ENCODE results near the gene TAAR2.
"Not testable (repeated sequence)": the region's sequence is repeated elsewhere in the genome, so short reads cannot be mapped to it uniquely, and the experiment has no call there.

TAAR2 gene

DNA sequence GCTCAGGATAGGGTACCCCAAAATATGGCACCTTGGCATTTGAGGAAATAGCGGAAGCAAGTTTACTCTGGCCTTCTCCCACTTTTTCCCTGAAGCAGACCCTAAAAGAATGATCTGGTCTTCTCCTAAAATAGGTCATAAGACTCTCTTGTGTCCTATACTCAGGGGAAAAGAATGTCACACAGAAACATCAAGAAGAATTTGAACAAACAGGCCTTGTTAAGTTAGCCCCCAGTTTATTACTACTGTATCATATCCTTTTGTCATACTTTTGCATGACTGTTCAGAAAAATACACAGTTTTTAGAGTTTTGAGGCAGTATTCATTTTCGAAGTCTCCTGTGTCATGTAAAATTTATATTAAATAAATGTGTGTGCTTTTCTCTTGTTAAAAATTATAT lies 12.5 kb downstream of the TAAR2 start:
- H3K27me3 ChIP-seq (ENCODE audit: control insufficient read depth, insufficient read depth, low read length), result no peaks in the 10 kb centered on the region
- H3K27ac ChIP-seq (ENCODE audit: low read length), result no peak overlapping the region
- no peaks in the 10 kb centered on the region for H3K9me3 ChIP-seq (ENCODE audit: control insufficient read depth, low read depth, low read length)
- H3K9ac ChIP-seq (ENCODE audit: low read length), result no peak overlapping the region
- H3K4me1 ChIP-seq (ENCODE audit: control insufficient read depth, low read depth, low read length), result peaks cover 3% of the 10 kb centered on the region
- no peaks in the 10 kb centered on the region for H3K36me3 ChIP-seq (ENCODE audit: control insufficient read depth, low read depth, low read length)
- no peak overlapping the region for H3K4me3 ChIP-seq (ENCODE audit: low read length)

DNA sequence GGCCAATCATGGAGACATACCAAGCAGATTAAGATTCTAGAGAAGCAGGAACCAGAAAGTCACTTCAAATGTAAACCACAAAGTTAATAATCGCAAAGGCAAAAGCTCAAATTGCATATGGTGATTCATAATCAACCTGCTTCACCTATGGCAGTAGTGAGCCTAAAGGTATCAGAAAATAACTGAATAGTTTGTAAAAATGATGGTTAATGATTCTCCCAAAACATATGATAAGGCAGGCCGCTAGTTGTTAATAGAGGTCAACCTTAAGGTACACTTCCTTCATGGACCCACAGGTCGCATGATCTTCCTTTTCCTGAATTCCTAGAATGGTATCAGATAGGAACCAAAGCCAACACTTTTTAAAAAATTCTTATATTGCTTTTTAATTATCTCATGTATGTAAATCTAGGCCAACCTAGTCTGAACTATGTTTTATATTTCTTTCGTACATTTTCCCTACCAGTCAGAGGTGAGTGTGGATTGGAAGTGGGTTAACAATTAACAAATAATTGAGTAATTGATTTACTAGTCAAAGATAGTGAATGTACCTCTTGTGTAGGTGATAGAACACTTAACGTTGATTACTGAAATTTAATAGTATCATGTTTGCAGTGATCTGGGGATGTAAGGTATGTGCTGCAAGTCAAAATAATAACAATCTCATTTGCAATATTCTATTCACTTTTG lies 16.4 kb downstream of the TAAR2 start:
- no peaks in the 10 kb centered on the region for H3K4me1 ChIP-seq (ENCODE audit: control insufficient read depth, low read depth, low read length)
- no peaks in the 10 kb centered on the region for H3K36me3 ChIP-seq (ENCODE audit: control insufficient read depth, low read depth, low read length)
- H3K27ac ChIP-seq (ENCODE audit: low read length), result no peak overlapping the region
- no peak overlapping the region for H3K4me3 ChIP-seq (ENCODE audit: low read length)
- no peaks in the 10 kb centered on the region for H3K9me3 ChIP-seq (ENCODE audit: control insufficient read depth, low read depth, low read length)
- H3K27me3 ChIP-seq (ENCODE audit: control insufficient read depth, insufficient read depth, low read length), result no peaks in the 10 kb centered on the region
- H3K9ac ChIP-seq (ENCODE audit: low read length), result no peak overlapping the region

DNA sequence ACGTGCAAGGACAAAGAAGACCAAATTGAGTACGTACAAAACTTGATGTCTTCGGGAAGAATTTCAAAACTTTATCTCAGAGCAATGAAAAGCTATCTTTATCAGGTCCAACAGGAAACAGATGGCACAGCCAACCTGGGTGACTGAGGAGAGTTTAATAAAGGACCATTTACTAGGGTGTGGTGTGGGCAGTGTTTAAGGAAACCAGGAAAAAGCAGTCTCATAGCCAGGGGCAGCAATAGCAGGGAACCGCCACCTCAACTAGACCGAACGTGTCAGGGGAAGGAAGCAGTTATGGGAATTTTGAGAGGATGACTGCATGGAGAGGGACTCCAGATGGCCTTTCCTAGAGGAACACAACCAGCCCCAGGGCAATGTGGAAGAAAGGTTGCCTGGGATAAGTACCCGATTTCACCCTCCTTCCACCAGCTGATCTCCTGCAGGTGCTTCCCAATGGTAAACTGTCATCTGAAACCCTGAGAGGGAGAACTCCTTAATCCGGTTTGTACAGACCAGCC lies 19.4 kb downstream of the TAAR2 start:
- Histone ChIP-seq H3K4me1 (ENCODE audit: control insufficient read depth, low read depth, low read length) (no peaks in the 10 kb centered on the region), H3K27me3 (ENCODE audit: control insufficient read depth, insufficient read depth, low read length) (no peaks in the 10 kb centered on the region), H3K4me3 (ENCODE audit: low read length) (no peak overlapping the region), H3K36me3 (ENCODE audit: control insufficient read depth, low read depth, low read length) (no peaks in the 10 kb centered on the region), H3K27ac (ENCODE audit: low read length) (no peak overlapping the region), H3K9me3 (ENCODE audit: control insufficient read depth, low read depth, low read length) (no peaks in the 10 kb centered on the region), H3K9ac (ENCODE audit: low read length) (no peak overlapping the region)

DNA sequence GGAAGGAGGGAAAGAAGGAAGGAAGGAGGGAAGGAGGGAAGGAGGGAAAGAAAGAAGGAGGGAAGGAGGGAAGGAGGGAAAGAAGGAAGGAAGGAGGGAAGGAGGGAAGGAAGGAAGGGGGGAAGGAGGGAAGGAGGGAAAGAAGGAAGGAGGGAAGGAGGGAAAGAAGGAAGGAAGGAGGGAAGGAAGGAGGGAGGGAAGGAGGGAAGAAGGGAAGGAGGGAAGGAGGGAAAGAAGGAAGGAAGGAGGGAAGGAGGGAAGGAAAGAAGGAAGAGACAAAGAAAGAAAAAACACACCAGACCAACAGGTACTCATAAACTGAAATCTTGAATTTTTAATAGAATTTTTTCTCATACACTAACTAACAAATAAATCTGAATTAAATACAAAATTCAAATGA lies 23.2 kb downstream of the TAAR2 start:
- not testable (repeated sequence) for H3K4me3 ChIP-seq (ENCODE audit: low read length); H3K9ac ChIP-seq (ENCODE audit: low read length); H3K4me1 ChIP-seq (ENCODE audit: control insufficient read depth, low read depth, low read length); H3K36me3 ChIP-seq (ENCODE audit: control insufficient read depth, low read depth, low read length); H3K9me3 ChIP-seq (ENCODE audit: control insufficient read depth, low read depth, low read length); H3K27ac ChIP-seq (ENCODE audit: low read length); H3K27me3 ChIP-seq (ENCODE audit: control insufficient read depth, insufficient read depth, low read length)

GRCh38 chr6:132598473-132598872 lies 25.6 kb downstream of the TAAR2 start:
- H3K27ac ChIP-seq (ENCODE audit: low read length), result no peak overlapping the region
- H3K9ac ChIP-seq (ENCODE audit: low read length), result no peak overlapping the region
- no peak overlapping the region for H3K4me3 ChIP-seq (ENCODE audit: low read length)
- no peaks in the 10 kb centered on the region for H3K36me3 ChIP-seq (ENCODE audit: control insufficient read depth, low read depth, low read length)
- no peaks in the 10 kb centered on the region for H3K4me1 ChIP-seq (ENCODE audit: control insufficient read depth, low read depth, low read length)
- H3K27me3 ChIP-seq (ENCODE audit: control insufficient read depth, insufficient read depth, low read length), result no peaks in the 10 kb centered on the region
- H3K9me3 ChIP-seq (ENCODE audit: control insufficient read depth, low read depth, low read length), result no peaks in the 10 kb centered on the region

- Histone ChIP-seq H3K4me3 (ENCODE audit: low read length) (no peak overlapping the region), H3K4me1 (ENCODE audit: control insufficient read depth, low read depth, low read length) (no peaks in the 10 kb centered on the region), H3K9ac (ENCODE audit: low read length) (no peak overlapping the region), H3K36me3 (ENCODE audit: control insufficient read depth, low read depth, low read length) (no peaks in the 10 kb centered on the region), H3K9me3 (ENCODE audit: control insufficient read depth, low read depth, low read length) (no peaks in the 10 kb centered on the region), H3K27me3 (ENCODE audit: control insufficient read depth, insufficient read depth, low read length) (no peaks in the 10 kb centered on the region), H3K27ac (ENCODE audit: low read length) (no peak overlapping the region)
Observed at GRCh38 chr6:132596201-132596600, 27.9 kb downstream of the TAAR2 start.

GRCh38 chr6:132592855-132593254 lies 31.2 kb downstream of the TAAR2 start:
- Histone ChIP-seq H3K9ac (ENCODE audit: low read length) (no peak overlapping the region), H3K4me1 (ENCODE audit: control insufficient read depth, low read depth, low read length) (no peaks in the 10 kb centered on the region), H3K27me3 (ENCODE audit: control insufficient read depth, insufficient read depth, low read length) (no peaks in the 10 kb centered on the region), H3K27ac (ENCODE audit: low read length) (no peak overlapping the region), H3K9me3 (ENCODE audit: control insufficient read depth, low read depth, low read length) (no peaks in the 10 kb centered on the region), H3K4me3 (ENCODE audit: low read length) (no peak overlapping the region), H3K36me3 (ENCODE audit: control insufficient read depth, low read depth, low read length) (no peaks in the 10 kb centered on the region)

DNA sequence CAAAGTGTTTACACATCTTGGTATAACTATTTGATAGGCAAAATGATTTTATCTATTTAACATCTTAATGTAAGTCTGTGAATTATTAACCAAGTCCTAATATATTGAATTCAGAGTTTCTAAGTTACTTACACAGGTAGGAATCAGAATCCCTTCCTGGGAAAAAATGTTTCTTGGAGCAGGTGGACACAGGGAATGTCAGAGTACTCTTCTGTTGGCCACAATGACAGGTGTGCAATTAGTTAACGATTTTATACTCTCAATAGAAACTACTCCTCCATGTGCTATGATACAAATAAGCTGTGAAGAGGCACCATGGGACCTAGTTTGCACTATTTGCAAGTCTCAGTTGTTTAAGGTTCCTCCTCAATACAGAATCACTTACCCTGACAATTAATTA lies 33.7 kb downstream of the TAAR2 start:
- H3K4me3 ChIP-seq (ENCODE audit: low read length), result no peak overlapping the region
- no peaks in the 10 kb centered on the region for H3K27me3 ChIP-seq (ENCODE audit: control insufficient read depth, insufficient read depth, low read length)
- H3K9me3 ChIP-seq (ENCODE audit: control insufficient read depth, low read depth, low read length), result no peaks in the 10 kb centered on the region
- no peak overlapping the region for H3K9ac ChIP-seq (ENCODE audit: low read length)
- no peaks in the 10 kb centered on the region for H3K36me3 ChIP-seq (ENCODE audit: control insufficient read depth, low read depth, low read length)
- H3K4me1 ChIP-seq (ENCODE audit: control insufficient read depth, low read depth, low read length), result no peaks in the 10 kb centered on the region
- no peak overlapping the region for H3K27ac ChIP-seq (ENCODE audit: low read length)

GRCh38 chr6:132589454-132589853 lies 34.6 kb downstream of the TAAR2 start, which contains the start of gene TAAR5:
TSS of gene TAAR5 (minus strand) at chr6:132589741. CDS start at chr6:132589686, 55 bp downstream.
- H3K9me3 ChIP-seq (ENCODE audit: control insufficient read depth, low read depth, low read length), result no peaks in the 10 kb centered on the region
- H3K9ac ChIP-seq (ENCODE audit: low read length), result no peak within 1 kb of the TSS
- no peaks in the 10 kb centered on the region for H3K36me3 ChIP-seq (ENCODE audit: control insufficient read depth, low read depth, low read length)
- H3K4me3 ChIP-seq (ENCODE audit: low read length), result no peak within 1 kb of the TSS
- H3K27ac ChIP-seq (ENCODE audit: low read length), result no peak within 1 kb of the TSS
- no peaks in the 10 kb centered on the region for H3K27me3 ChIP-seq (ENCODE audit: control insufficient read depth, insufficient read depth, low read length)
- H3K4me1 ChIP-seq (ENCODE audit: control insufficient read depth, low read depth, low read length), result no peaks in the 10 kb centered on the region

DNA sequence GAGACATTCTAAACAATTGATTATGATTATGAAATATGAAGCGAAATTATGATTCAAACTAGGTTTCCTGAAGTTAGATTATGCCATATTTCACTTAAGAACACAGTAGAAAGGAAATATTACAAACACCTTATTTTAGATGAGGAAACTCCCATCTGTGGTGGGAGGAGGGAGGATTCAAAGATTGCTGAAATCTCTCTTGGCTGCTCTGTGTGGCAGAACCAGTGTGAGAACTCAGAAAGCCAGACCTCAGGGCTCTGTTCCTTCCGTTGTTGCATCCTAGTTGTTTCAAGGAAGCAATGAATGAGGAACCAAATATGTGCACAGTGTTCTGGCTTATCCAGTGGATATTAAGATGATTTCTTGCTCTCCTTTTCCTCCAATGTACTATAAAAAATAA lies 36.7 kb downstream of the TAAR2 start:
- Histone ChIP-seq H3K9ac (ENCODE audit: low read length) (no peak overlapping the region), H3K27me3 (ENCODE audit: control insufficient read depth, insufficient read depth, low read length) (no peaks in the 10 kb centered on the region), H3K9me3 (ENCODE audit: control insufficient read depth, low read depth, low read length) (no peaks in the 10 kb centered on the region), H3K4me3 (ENCODE audit: low read length) (no peak overlapping the region), H3K27ac (ENCODE audit: low read length) (no peak overlapping the region), H3K36me3 (ENCODE audit: control insufficient read depth, low read depth, low read length) (no peaks in the 10 kb centered on the region), H3K4me1 (ENCODE audit: control insufficient read depth, low read depth, low read length) (no peaks in the 10 kb centered on the region)

GRCh38 chr6:132584698-132585097 lies 39.4 kb downstream of the TAAR2 start:
- no peaks in the 10 kb centered on the region for H3K4me1 ChIP-seq (ENCODE audit: control insufficient read depth, low read depth, low read length)
- no peaks in the 10 kb centered on the region for H3K27me3 ChIP-seq (ENCODE audit: control insufficient read depth, insufficient read depth, low read length)
- H3K4me3 ChIP-seq (ENCODE audit: low read length), result no peak overlapping the region
- H3K9ac ChIP-seq (ENCODE audit: low read length), result no peak overlapping the region
- no peaks in the 10 kb centered on the region for H3K9me3 ChIP-seq (ENCODE audit: control insufficient read depth, low read depth, low read length)
- no peaks in the 10 kb centered on the region for H3K36me3 ChIP-seq (ENCODE audit: control insufficient read depth, low read depth, low read length)
- no peak overlapping the region for H3K27ac ChIP-seq (ENCODE audit: low read length)

- no peak overlapping the region for H3K27ac ChIP-seq (ENCODE audit: low read length)
- H3K27me3 ChIP-seq (ENCODE audit: control insufficient read depth, insufficient read depth, low read length), result no peaks in the 10 kb centered on the region
- no peak overlapping the region for H3K4me3 ChIP-seq (ENCODE audit: low read length)
- H3K9ac ChIP-seq (ENCODE audit: low read length), result no peak overlapping the region
- H3K36me3 ChIP-seq (ENCODE audit: control insufficient read depth, low read depth, low read length), result no peaks in the 10 kb centered on the region
- H3K4me1 ChIP-seq (ENCODE audit: control insufficient read depth, low read depth, low read length), result peaks cover 18% of the 10 kb centered on the region
- H3K9me3 ChIP-seq (ENCODE audit: control insufficient read depth, low read depth, low read length), result no peaks in the 10 kb centered on the region
Observed at GRCh38 chr6:132571774-132572173, 52.3 kb downstream of the TAAR2 start.
